ENCODE data around the gene CD93.

The CD93 gene

DNA sequence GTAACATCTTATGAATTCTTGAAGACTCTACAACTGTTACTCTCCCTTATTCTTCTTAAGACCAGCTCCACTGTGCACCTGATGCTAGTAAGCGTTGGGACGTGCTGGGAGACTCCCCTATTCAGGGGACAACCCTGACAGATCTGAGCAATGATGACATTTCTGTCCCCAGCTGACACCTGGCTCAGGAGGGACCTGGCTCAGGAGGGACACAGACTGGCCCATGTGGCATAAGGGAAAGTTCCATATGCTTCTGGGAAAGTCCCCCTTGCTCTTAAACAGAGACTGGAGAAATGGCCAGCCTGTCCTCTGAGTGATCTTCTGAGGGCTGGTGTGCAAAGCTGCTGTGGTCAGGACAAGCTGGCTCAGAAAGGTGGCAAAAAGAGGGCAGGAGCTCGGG is 10.0 kb upstream of the CD93 start:
- Histone ChIP-seq H3K9me3 (no peaks in the 10 kb centered on the region), H3K4me3 (no peak overlapping the region), H3K36me3 (no peaks in the 10 kb centered on the region), H3K27ac (no peak overlapping the region), H3K4me1 (peaks cover 0 to 17% (median 9%) of the 10 kb centered on the region in 4 donors), H3K27me3 (no peaks in the 10 kb centered on the region)
- intact Hi-C loops (cut with DNase I; ENCODE audit: low total_unique reads) = no loop called here
- no peak for TF ChIP-seq CTCF (IDR thresholded peaks at IDR 0.05)
- DNase-seq = no peak

GRCh38 chr20:23095499-23095898 is 9.4 kb upstream of the CD93 start:
- DNase-seq = no peak
- no peak for TF ChIP-seq CTCF (IDR thresholded peaks at IDR 0.05)
- H3K27me3 ChIP-seq = no peaks in the 10 kb centered on the region
- H3K27ac ChIP-seq = no peak overlapping the region
- no peaks in the 10 kb centered on the region for H3K9me3 ChIP-seq
- H3K36me3 ChIP-seq = no peaks in the 10 kb centered on the region
- intact Hi-C loops (cut with DNase I; ENCODE audit: low total_unique reads) = no loop called here
- H3K4me3 ChIP-seq = no peak overlapping the region
- H3K4me1 ChIP-seq = peaks cover 0 to 21% (median 9%) of the 10 kb centered on the region in 4 donors

- Histone ChIP-seq H3K36me3 (no peaks in the 10 kb centered on the region), H3K27me3 (no peaks in the 10 kb centered on the region), H3K4me3 (no peak overlapping the region), H3K9me3 (no peaks in the 10 kb centered on the region), H3K27ac (no peak overlapping the region), H3K4me1 (peaks cover 0 to 25% (median 9%) of the 10 kb centered on the region in 4 donors)
- DNase-seq = no peak
- TF ChIP-seq CTCF (IDR thresholded peaks at IDR 0.05) = no peak
- intact Hi-C loops (cut with DNase I; ENCODE audit: low total_unique reads) = no loop called here
These were observed 8.8 kb upstream of the CD93 start for GRCh38 chr20:23094927-23095326.

DNA sequence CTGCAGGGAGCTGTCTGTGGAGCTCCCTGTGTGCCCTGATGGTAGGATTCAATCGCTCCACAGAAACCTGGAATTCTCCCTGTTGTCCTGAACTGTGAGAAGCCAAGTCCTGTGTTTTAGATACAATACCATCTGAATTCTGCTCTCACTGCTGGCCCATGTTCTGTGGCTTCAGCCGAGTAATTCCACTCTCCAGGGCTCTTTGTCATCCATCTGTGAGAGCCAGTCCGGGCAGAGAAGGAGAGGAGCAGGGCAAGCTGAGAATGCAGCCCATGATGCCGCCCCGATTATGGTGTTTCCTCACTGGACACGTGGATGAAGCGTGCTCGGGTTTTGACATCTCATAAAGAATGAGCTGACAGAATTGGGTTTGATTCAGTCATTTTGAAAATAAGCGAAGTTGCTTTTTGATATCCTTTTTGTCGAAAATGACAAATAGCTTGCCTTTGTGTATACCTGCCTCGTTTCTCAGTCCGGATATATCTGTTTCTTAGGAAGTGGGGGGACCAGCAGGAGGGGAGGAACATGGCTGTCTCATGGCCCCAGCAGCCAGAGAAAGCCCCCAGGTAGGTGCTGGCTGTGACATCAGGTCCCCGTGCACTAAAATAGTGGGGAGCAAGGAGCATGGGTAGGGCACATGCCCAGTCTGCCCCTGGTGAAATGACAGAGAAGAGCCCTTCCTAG is 8.2 kb upstream of the CD93 start:
- Histone ChIP-seq H3K27me3 (no peaks in the 10 kb centered on the region), H3K27ac (no peak overlapping the region), H3K36me3 (no peaks in the 10 kb centered on the region), H3K4me3 (no peak overlapping the region), H3K4me1 (peaks cover 0 to 25% (median 9%) of the 10 kb centered on the region in 4 donors), H3K9me3 (no peaks in the 10 kb centered on the region)
- DNase-seq = no peak
- no peak for TF ChIP-seq CTCF (IDR thresholded peaks at IDR 0.05)
- intact Hi-C loops (cut with DNase I; ENCODE audit: low total_unique reads) = no loop called here

GRCh38 chr20:23093613-23094012 is 7.5 kb upstream of the CD93 start:
- intact Hi-C loops (cut with DNase I; ENCODE audit: low total_unique reads) = no loop called here
- no peak for TF ChIP-seq CTCF (IDR thresholded peaks at IDR 0.05)
- no peaks in the 10 kb centered on the region for H3K9me3 ChIP-seq
- no peak overlapping the region for H3K4me3 ChIP-seq
- H3K27me3 ChIP-seq = no peaks in the 10 kb centered on the region
- H3K36me3 ChIP-seq = no peaks in the 10 kb centered on the region
- H3K4me1 ChIP-seq = peaks cover 0 to 25% (median 9%) of the 10 kb centered on the region in 4 donors
- no peak overlapping the region for H3K27ac ChIP-seq
- DNase-seq = no peak
